RKO (cell line): ENCODE results near the gene EXOC3L1.

ENCODE experiments used
- DNase-seq: peaks from one replicate; pipeline ENCODE4 v3.0.0-alpha.2; 2016; ENCODE audit warnings: low spot score

EXOC3L1 gene

GRCh38 chr16:67190041-67190440 lies at the start of gene EXOC3L1:
Gene EXOC3L1, minus strand, starts transcription at chr16:67190136. Its CDS starts 460 bp downstream, at chr16:67189676.
- no peak for DNase-seq

- no peak for DNase-seq
These were observed 49.0 kb upstream of the EXOC3L1 start for GRCh38 chr16:67238806-67239470.

DNA sequence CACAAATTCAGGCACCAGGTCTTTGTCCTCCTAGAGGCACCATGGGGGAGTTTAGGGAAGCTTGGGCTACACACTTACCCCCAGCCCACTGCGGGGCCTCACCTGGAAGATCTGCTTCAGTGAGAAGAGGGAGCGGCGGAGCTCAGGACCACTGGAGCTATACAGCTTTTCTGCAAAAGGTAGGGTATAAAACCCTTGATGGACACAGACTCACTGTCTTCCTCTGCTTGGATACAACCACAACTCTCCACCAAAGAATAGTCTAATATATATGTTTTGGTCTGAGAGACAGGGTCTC lies 48.3 kb upstream of the EXOC3L1 start:
- no peak for DNase-seq

DNA sequence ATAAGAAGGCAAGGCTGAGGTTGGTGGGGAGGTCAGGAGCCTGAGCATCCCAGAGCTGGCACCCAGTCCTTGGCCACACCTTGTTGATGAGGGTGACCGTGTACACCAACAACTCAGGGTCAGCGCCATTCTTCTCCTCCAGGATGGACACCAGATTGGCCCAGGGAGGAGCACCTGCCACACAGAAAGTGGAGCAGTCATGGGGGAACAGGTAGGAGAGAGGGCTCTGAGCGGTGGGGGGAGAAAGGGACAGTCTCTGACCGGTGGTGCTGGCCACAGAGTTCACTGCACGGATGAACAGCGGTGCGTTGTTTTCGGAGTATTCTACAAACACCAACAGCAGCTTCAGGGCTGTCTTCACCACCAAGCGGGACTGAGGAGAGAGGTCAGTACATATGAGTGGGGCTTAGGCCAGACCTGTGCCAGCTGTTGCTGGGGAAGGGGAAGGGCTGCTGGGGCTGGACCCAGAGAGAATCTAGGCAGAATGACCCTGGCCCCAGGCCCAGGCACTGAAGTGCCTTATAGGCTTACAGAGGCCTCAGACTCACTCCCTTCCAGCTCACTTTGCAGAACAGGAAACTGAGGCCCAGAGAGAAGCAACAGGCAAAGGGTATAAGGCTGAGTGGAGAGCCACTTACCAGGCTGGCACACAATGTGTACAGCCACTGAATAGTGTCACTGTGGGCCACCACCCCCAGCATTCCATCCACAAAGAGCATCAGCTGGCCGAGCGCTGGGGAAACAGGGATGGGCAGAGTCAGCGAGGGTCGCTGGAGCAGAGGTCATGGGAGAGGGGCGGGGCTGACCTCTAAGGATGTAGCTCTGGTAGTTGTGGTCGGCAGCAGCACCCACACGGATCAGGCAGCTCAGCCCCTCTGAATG lies 47.7 kb upstream of the EXOC3L1 start:
- DNase-seq = no peak

GRCh38 chr16:67236563-67237395 lies 46.8 kb upstream of the EXOC3L1 start:
- DNase-seq = peak; percentile 54

DNA sequence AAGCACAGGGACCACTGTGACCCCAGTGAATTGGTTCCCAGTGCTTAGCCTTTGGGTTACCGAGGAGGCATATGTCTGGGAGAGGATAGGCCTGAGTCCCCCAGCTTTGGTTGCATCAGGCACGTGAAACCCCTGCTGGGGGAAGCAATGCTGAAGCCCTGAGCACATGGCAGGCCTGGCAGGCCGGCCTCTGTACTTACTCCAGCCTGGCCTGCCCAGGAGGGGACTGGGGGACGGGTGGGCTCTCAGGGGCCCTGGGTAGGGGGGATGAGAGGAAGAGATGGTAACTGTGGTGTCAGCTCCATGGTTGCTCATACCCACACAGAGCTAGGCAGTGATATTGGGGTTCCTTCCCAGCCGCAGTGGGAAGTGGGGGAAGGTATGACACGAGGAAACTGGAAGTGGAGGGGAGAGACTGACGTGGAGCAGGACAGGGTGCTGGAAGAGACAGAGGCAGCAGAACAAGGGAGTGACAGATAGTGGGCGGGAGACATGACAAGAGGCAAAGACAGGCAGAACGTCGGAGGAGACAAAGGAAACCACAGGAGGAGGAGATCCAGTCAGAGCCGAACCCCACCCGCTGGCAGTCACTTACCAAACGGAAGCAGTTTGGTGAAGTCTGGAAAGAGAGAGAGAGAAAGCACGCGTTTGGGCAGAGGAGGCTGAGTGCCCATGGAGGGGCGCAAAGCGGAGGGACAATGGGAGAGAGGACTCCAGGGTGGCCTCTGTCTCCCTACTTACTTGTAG lies 46.1 kb upstream of the EXOC3L1 start:
- no peak for DNase-seq

- DNase-seq = no peak
These were observed 44.3 kb upstream of the EXOC3L1 start for GRCh38 chr16:67234180-67234597.

DNA sequence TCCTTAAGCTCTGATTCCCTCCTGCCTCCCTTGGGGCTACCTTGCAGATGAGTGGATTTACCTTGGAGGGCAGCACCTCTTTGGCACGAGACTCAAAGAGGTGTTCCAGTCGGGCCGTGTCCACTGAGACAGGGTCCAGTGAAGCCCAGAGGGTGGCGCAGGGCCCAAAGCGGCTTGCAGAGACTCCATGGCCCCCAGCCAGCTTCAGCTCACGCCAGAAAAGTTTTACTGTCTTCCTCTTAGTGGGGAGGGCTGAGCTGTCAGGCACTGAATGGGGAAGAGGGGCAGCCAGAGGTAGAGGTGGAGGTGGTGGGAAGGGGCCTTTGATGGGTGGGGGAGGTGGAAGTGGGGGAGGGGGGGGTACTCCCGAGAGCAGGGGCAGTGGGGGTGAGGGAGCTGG lies 43.7 kb upstream of the EXOC3L1 start:
- DNase-seq = no peak

GRCh38 chr16:67230809-67231660 lies 41.1 kb upstream of the EXOC3L1 start:
- DNase-seq = no peak

- no peak for DNase-seq
These were observed 40.2 kb upstream of the EXOC3L1 start for GRCh38 chr16:67229906-67230808.

DNA sequence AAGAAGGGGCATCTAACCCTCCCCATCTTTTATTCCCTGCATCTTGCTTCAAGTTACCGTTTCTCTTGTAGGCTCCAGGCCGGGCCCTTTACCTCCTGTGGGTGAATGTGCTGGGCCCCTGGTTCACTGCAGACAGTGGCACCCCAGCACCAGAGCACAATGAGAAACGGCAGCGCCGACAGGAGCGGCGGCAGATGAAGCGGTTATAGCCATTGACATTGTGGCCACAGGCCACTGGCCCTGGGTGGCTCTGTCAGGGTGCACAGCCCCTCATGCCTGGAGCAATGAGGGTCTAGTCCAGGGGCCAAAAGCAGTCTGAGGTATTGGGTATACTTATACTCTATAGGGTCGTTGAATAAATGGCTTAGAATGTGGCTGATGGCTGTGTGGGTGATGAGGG lies 39.0 kb upstream of the EXOC3L1 start:
- no peak for DNase-seq

DNA sequence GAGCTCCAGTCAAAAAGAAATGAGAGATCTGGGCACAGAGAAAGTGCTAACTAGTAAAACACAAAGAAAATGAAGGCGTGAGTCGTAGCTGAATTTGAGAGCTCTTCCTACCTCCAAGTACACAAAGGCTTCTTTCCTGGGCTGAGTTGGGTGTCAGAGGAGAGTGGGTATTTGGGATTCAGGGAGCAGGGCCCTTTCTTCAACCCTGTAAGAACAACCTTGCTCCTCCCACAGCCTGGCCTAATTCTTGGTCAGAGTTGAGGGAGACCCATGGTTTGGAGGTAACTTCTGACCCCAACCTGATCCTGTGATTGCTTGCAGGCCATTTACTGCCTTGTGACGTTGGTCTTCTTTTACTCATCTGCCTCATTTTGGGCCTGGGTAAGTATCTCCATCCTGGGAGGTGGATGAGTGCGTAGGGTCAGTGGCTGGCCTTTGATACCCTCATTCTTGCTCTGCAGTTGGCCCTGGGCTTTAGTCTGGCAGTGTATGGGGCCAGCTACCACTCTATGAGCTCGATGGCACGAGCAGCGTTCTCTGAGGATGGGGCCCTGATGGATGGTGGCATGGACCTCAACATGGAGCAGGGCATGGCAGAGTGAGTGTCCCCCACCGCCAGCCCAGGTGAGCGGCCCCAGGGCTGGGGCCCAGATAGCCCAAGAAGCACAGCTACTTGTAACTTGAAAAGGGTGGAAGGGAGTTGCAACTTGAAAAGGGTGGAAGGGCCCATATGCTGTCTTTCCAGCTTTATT lies 38.3 kb upstream of the EXOC3L1 start:
- no peak for DNase-seq

- DNase-seq = no peak
These were observed 37.6 kb upstream of the EXOC3L1 start for GRCh38 chr16:67227567-67227921.

DNA sequence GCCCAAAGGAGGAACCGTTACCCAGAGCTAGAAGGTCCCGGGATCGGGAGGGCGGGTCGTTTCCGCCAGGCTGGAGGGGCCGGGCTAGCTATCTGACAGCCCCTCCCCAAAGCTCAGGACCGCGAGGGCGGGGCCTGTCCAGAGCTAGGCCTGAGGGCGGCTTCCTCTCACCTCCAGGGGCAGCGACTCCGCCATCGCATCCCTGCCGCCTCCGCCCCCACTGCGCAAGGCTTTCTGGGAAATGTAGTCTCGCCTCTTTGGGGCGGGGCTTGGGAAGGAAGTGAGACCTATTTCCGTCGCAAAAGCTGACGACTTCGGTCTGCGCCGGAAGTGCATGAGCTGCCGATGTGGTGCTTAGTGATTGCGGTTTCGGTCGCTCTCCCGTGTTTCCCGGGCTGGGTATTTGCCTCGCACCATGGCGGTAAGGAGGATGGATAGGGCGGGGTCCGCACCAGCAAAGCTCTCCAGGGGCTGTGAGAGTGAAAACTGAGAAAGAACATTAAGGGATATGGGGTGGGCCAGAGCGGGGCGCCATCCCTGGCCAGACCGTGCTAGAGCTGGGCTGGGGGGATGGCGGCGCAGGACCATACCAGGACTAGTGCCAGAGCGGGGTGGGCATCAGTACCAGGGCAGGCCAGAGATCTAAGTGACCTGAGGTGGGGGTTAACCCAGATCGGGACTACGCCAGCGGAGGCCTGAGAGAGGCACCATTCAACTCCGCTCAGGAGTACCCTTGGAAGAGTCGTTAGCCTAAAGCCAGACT lies 37.0 kb upstream of the EXOC3L1 start, which contains the start of gene TMEM208:
Gene TMEM208, plus strand, starts transcription at position 327 of the 763 bp plus-strand sequence. Its CDS starts 89 bp downstream, at position 416.
- peak; percentile 97 for DNase-seq

DNA sequence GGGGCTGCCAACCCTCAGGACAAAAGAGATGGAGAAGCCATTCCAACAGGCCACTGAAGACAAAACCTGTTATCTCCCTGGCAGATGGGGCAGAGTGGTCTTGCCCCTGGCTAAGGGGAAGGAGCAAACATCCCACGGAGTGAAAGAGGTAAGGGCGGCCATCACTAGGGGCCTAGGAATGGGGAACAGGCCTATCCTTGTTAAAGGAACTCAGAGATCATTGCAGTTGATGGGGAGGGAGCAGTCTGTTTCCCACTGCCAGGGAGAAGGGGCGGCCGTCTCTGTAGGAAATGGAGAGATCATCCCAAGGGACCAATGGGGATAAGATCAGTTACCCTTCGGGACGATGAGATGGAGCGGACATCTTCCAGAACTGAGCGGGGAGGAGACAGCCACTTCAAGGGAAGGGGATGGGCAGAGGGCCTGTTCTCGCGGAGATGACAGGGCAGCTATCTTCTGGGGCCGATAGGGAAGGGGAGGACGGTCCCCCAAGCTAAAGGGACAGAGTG lies 36.4 kb upstream of the EXOC3L1 start:
- no peak for DNase-seq

DNA sequence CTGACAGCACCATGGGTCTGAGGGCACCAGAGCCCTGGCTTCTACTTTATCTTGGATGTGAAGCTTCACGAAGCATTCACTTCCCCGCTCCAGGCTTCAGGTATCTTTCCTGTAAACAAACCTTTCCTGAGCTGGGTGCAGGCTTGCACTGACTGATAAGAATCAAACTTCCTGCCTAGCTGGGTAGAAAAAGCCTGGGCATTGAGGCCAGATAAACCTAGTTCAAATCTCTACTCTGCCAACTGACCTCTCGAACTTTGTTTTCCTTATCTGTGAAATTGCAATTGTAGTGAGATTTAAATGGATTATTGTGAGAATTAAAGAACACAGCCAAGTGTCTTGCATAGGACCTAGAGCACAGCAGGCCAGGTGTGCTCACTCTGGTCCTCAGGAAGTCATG lies 34.1 kb upstream of the EXOC3L1 start:
- DNase-seq = no peak

DNA sequence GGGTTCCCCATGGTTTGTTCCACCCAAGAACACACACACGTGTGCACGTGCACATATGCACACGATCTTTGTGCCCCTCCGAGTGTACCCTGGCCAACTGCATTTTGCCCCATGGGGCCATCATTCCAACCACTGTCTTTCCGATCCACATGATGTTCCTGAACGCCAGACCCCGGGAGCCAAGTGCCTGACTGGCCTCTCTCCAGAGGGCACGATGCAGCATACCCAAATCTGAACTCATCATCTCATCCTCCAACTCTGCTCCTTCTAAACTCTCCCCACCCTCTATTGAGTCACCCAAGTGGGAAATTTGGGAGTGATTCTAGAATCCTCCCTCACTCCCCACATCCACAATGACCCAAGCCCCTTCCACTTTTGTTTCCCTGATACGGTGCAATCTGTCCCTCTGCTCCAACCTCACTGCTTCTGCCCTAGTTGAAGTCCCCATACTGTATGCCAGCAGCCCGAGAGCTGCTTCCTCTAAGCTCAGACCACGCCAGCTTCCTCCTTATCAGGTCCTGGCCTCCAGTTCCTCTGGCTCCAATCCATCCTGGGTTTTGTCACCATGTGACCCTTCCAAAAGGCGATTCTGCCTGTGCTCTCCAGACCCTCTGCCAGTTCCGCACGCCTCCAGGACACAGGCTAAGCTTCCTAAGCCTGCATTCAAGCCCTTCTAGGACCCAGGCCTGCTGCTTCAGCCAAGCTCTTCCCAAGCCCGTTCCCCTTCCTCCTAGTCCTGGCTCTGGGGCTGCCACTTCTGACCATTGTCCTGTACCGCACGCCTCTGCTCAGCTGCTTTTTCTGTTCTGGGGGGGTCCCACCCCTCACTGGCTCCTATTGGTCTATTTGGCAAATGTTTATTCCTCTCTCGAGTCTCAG lies 26.9 kb upstream of the EXOC3L1 start:
- no peak for DNase-seq
